ENCODE measurements around the gene EIF2D. TPM values are rescaled to one million over a fixed set of nuclear protein-coding genes. Genes with fewer than 3 reads are reported as not detected.
A peak's percentile ranks its signal among the peaks of the same experiment; 100 is the strongest.

EIF2D gene
- total and polyA plus RNA-seq, 2 of the 8 experiments (the other 6 are each of a cell fraction or from before 2014, with no cell fraction given): 36.1 to 37.1 TPM

DNA sequence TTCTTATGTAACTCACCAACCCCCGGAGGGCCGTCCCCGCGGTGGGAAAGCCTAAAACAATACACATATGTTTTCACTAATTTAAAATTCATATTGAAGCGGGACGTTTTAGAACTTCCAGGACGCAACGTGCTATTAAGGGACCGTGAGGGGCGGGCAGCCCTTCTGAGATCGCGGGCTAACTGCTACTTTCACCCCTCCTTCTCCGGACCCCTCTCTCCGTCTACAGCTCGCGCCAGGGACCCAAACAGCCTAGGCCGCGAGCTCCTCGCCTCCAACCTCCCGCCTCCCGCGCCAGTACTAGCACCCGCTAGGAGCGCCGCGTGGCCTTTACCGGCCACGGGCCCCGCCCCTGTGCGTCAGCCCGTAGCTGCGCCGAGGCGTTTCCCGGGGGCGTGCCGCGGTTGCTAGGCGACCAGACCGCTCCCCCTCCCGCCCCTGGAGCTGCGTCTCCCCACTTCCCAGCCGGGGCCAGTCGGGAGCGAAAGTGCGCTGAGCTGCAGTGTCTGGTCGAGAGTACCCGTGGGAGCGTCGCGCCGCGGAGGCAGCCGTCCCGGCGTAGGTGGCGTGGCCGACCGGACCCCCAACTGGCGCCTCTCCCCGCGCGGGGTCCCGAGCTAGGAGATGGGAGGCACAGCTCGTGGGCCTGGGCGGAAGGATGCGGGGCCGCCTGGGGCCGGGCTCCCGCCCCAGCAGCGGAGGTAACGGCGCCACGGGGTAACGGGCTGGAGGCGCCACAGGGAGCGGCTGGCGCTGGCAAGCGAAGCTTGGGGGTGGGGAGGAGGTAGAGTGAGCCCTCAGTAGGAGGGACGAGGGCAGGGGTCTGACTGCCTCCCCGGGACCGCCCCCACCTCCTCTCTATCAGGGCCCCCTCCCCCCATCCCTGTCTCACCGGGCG is 23.1 kb upstream of the EIF2D start, which contains the start of gene DYRK3 (continued):
- TF ChIP-seq SIN3A (conservative IDR thresholded peaks at IDR 0.05 in 1 of 2, IDR thresholded peaks at IDR 0.05 in 1 of 2; ENCODE audit: low read depth in 1 of 2, low read length in 2 of 2) (peak; percentile 91 to 94; a peak in 3 of 4 replicates), ZNF274 (IDR thresholded peaks at IDR 0.05; ENCODE audit: borderline replicate concordance, extremely low read depth, low read length) (no peak), JUND (IDR thresholded peaks at IDR 0.05; ENCODE audit: low read length) (peak; percentile 37; the same call in 1 of the 2 replicates), FOSL1 (IDR thresholded peaks at IDR 0.05; ENCODE audit: insufficient read depth, low read depth, low read length) (no peak), BACH1 (IDR thresholded peaks at IDR 0.05; ENCODE audit: low read length) (0 out of 2 replicates have a peak, but pooled peaks have one; percentile 35), POLR2A (IDR thresholded peaks at IDR 0.05; ENCODE audit: control extremely low read depth in 1 of 2, low read depth in 2 of 2, low read length in 2 of 2) (peak in 1 of 2 experiments; percentile 68; a peak in 1 of 3 replicates)
- TF ChIP-seq, protein P1, sequence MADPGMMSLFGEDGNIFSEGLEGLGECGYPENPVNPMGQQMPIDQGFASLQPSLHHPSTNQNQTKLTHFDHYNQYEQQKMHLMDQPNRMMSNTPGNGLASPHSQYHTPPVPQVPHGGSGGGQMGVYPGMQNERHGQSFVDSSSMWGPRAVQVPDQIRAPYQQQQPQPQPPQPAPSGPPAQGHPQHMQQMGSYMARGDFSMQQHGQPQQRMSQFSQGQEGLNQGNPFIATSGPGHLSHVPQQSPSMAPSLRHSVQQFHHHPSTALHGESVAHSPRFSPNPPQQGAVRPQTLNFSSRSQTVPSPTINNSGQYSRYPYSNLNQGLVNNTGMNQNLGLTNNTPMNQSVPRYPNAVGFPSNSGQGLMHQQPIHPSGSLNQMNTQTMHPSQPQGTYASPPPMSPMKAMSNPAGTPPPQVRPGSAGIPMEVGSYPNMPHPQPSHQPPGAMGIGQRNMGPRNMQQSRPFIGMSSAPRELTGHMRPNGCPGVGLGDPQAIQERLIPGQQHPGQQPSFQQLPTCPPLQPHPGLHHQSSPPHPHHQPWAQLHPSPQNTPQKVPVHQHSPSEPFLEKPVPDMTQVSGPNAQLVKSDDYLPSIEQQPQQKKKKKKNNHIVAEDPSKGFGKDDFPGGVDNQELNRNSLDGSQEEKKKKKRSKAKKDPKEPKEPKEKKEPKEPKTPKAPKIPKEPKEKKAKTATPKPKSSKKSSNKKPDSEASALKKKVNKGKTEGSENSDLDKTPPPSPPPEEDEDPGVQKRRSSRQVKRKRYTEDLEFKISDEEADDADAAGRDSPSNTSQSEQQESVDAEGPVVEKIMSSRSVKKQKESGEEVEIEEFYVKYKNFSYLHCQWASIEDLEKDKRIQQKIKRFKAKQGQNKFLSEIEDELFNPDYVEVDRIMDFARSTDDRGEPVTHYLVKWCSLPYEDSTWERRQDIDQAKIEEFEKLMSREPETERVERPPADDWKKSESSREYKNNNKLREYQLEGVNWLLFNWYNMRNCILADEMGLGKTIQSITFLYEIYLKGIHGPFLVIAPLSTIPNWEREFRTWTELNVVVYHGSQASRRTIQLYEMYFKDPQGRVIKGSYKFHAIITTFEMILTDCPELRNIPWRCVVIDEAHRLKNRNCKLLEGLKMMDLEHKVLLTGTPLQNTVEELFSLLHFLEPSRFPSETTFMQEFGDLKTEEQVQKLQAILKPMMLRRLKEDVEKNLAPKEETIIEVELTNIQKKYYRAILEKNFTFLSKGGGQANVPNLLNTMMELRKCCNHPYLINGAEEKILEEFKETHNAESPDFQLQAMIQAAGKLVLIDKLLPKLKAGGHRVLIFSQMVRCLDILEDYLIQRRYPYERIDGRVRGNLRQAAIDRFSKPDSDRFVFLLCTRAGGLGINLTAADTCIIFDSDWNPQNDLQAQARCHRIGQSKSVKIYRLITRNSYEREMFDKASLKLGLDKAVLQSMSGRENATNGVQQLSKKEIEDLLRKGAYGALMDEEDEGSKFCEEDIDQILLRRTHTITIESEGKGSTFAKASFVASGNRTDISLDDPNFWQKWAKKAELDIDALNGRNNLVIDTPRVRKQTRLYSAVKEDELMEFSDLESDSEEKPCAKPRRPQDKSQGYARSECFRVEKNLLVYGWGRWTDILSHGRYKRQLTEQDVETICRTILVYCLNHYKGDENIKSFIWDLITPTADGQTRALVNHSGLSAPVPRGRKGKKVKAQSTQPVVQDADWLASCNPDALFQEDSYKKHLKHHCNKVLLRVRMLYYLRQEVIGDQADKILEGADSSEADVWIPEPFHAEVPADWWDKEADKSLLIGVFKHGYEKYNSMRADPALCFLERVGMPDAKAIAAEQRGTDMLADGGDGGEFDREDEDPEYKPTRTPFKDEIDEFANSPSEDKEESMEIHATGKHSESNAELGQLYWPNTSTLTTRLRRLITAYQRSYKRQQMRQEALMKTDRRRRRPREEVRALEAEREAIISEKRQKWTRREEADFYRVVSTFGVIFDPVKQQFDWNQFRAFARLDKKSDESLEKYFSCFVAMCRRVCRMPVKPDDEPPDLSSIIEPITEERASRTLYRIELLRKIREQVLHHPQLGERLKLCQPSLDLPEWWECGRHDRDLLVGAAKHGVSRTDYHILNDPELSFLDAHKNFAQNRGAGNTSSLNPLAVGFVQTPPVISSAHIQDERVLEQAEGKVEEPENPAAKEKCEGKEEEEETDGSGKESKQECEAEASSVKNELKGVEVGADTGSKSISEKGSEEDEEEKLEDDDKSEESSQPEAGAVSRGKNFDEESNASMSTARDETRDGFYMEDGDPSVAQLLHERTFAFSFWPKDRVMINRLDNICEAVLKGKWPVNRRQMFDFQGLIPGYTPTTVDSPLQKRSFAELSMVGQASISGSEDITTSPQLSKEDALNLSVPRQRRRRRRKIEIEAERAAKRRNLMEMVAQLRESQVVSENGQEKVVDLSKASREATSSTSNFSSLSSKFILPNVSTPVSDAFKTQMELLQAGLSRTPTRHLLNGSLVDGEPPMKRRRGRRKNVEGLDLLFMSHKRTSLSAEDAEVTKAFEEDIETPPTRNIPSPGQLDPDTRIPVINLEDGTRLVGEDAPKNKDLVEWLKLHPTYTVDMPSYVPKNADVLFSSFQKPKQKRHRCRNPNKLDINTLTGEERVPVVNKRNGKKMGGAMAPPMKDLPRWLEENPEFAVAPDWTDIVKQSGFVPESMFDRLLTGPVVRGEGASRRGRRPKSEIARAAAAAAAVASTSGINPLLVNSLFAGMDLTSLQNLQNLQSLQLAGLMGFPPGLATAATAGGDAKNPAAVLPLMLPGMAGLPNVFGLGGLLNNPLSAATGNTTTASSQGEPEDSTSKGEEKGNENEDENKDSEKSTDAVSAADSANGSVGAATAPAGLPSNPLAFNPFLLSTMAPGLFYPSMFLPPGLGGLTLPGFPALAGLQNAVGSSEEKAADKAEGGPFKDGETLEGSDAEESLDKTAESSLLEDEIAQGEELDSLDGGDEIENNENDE (IDR thresholded peaks at IDR 0.05; ENCODE audit: insufficient replicate concordance, low read length): no peak
- TF ChIP-seq, protein P2, sequence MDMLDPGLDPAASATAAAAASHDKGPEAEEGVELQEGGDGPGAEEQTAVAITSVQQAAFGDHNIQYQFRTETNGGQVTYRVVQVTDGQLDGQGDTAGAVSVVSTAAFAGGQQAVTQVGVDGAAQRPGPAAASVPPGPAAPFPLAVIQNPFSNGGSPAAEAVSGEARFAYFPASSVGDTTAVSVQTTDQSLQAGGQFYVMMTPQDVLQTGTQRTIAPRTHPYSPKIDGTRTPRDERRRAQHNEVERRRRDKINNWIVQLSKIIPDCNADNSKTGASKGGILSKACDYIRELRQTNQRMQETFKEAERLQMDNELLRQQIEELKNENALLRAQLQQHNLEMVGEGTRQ (IDR thresholded peaks at IDR 0.05; ENCODE audit: low read length): 0 out of 2 replicates have a peak, but pooled peaks have one; percentile 19

Data from H1 (cell line).